ENCODE results near the gene NEK3.

DNA sequence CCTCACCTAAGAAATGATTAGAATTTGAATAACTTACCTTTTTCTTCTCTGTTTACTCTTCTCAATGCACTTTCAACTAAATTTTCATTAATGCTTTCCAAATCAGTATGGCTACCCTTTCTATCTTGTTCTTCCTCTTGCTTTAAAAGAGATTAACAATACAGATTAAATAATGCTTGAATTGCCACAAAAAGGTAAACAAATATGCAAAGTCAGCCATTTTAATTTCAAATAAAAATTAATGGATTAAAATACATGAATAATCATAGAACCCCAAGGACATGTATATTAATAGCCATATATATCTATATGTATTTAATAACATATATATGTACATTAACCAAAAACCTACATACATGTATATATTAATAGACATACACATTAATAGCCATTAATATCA, 22.6 kb downstream of the NEK3 start:
- TF ChIP-seq, protein P1, sequence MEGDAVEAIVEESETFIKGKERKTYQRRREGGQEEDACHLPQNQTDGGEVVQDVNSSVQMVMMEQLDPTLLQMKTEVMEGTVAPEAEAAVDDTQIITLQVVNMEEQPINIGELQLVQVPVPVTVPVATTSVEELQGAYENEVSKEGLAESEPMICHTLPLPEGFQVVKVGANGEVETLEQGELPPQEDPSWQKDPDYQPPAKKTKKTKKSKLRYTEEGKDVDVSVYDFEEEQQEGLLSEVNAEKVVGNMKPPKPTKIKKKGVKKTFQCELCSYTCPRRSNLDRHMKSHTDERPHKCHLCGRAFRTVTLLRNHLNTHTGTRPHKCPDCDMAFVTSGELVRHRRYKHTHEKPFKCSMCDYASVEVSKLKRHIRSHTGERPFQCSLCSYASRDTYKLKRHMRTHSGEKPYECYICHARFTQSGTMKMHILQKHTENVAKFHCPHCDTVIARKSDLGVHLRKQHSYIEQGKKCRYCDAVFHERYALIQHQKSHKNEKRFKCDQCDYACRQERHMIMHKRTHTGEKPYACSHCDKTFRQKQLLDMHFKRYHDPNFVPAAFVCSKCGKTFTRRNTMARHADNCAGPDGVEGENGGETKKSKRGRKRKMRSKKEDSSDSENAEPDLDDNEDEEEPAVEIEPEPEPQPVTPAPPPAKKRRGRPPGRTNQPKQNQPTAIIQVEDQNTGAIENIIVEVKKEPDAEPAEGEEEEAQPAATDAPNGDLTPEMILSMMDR (conservative IDR thresholded peaks at IDR 0.05; ENCODE audit: low read depth, low read length) = no peak
- TF ChIP-seq POLR2A (IDR thresholded peaks at IDR 0.05; ENCODE audit: low read depth, low read length) (no peak), RCOR1 (IDR thresholded peaks at IDR 0.05; ENCODE audit: insufficient replicate concordance, low read length) (no peak), CHD1 (IDR thresholded peaks at IDR 0.05; ENCODE audit: low read depth, low read length) (no peak), CEBPB (IDR thresholded peaks at IDR 0.05; ENCODE audit: low read depth, low read length) (no peak), BHLHE40 (IDR thresholded peaks at IDR 0.05; ENCODE audit: low read depth, low read length) (no peak), RFX5 (IDR thresholded peaks at IDR 0.05; ENCODE audit: low read depth, low read length) (no peak), FOS (IDR thresholded peaks at IDR 0.05; ENCODE audit: low read depth, low read length) (no peak), MAZ (IDR thresholded peaks at IDR 0.05; ENCODE audit: borderline replicate concordance, low read depth, low read length) (no peak), RAD21 (IDR thresholded peaks at IDR 0.05; ENCODE audit: low read length) (no peak)
- TF ChIP-seq, protein P2, sequence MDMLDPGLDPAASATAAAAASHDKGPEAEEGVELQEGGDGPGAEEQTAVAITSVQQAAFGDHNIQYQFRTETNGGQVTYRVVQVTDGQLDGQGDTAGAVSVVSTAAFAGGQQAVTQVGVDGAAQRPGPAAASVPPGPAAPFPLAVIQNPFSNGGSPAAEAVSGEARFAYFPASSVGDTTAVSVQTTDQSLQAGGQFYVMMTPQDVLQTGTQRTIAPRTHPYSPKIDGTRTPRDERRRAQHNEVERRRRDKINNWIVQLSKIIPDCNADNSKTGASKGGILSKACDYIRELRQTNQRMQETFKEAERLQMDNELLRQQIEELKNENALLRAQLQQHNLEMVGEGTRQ (IDR thresholded peaks at IDR 0.05; ENCODE audit: low read depth, low read length) = no peak
